GM23338 (cell line): Measurements from ENCODE around the gene PHAF1. TPM values are rescaled to one million over a fixed set of nuclear protein-coding genes. Genes with fewer than 3 reads are reported as not detected.
A peak's percentile ranks its signal among the peaks of the same experiment; 100 is the strongest.

Experiments used
- ATAC-seq: fragments of 200-7000 bp; cut with Tn5 transposase; 3 replicates; pipeline ENCODE4 v1.9.1; 2020
- DNase-seq: peaks from one replicate; pipeline ENCODE4 v3.0.0-alpha.2; 2015; ENCODE audit warnings: low spot score
- H2AFZ ChIP-seq: fragments of 200-600 bp; sonication (generic); 2 replicates; pipeline ENCODE4 v1.8.0; 2016; ENCODE audit warnings: antibody characterized with exemption, mild to moderate bottlenecking, moderate library complexity
- H3F3A ChIP-seq: fragments of 200-600 bp; sonication (generic); replicated peaks from 2 replicates; pipeline ENCODE4 v1.8.0; 2017; ENCODE audit warnings: antibody characterized with exemption, mixed run types, low read depth
- H3K27ac ChIP-seq: fragments of 200-600 bp; sonication (generic); 2 replicates; pipeline ENCODE4 v1.6.1; 2016; ENCODE audit warnings: low read depth
- H3K27me3 ChIP-seq: fragments of 200-600 bp; sonication (generic); 2 replicates; pipeline ENCODE4 v1.8.0; 2016; ENCODE audit warnings: mild to moderate bottlenecking, mixed run types, moderate library complexity; ENCODE audit not compliant: insufficient read depth
- H3K36me3 ChIP-seq: fragments of 200-600 bp; sonication (generic); 2 replicates; pipeline ENCODE4 v1.8.0; 2016; ENCODE audit warnings: mild to moderate bottlenecking; ENCODE audit not compliant: insufficient read depth
- H3K4me1 ChIP-seq: fragments of 200-600 bp; sonication (generic); 2 replicates; pipeline ENCODE4 v1.8.0; 2016; ENCODE audit warnings: mild to moderate bottlenecking, moderate library complexity; ENCODE audit not compliant: insufficient read depth
- H3K4me2 ChIP-seq: fragments of 200-600 bp; sonication (generic); 2 replicates; pipeline ENCODE4 v1.7.1; 2017; ENCODE audit warnings: mixed run types
- H3K4me3 ChIP-seq: fragments of 200-600 bp; sonication (generic); 2 replicates; pipeline ENCODE4 v1.6.1; 2016; ENCODE audit warnings: mixed run types
- H3K79me2 ChIP-seq: fragments of 200-600 bp; sonication (generic); replicated peaks from 2 replicates; pipeline ENCODE4 v1.8.0; 2017; ENCODE audit warnings: mild to moderate bottlenecking; ENCODE audit not compliant: insufficient read depth
- H3K9me2 ChIP-seq: fragments of 200-600 bp; sonication (generic); 2 replicates; pipeline ENCODE4 v1.8.0; 2017; ENCODE audit not compliant: insufficient read depth
- H4K20me1 ChIP-seq: fragments of 200-600 bp; sonication (generic); replicated peaks from 2 replicates; pipeline ENCODE4 v1.8.0; 2017; ENCODE audit warnings: mild to moderate bottlenecking; ENCODE audit not compliant: insufficient read depth
- H3K27ac Mint-ChIP-seq: 2 replicates; pipeline ENCODE4 v1.8.0; 2020; ENCODE audit warnings: inconsistent platforms, mild to moderate bottlenecking, moderate library complexity, mixed read lengths
- H3K27me3 Mint-ChIP-seq: 3 replicates; pipeline ENCODE4 v1.8.0; 2022; ENCODE audit warnings: low read depth, mild to moderate bottlenecking, moderate library complexity, mixed read lengths, inconsistent platforms; ENCODE audit not compliant: insufficient read depth, poor library complexity
- H3K36me3 Mint-ChIP-seq: 3 replicates; pipeline ENCODE4 v1.8.0; 2021; ENCODE audit warnings: low read depth, mild to moderate bottlenecking, inconsistent platforms, moderate library complexity, mixed read lengths
- H3K4me1 Mint-ChIP-seq: 3 replicates; pipeline ENCODE4 v1.8.0; 2020; ENCODE audit warnings: mild to moderate bottlenecking, inconsistent platforms, mixed read lengths
- H3K4me3 Mint-ChIP-seq: 3 replicates; pipeline ENCODE4 v1.8.0; 2021; ENCODE audit warnings: moderate library complexity, mild to moderate bottlenecking, inconsistent platforms, mixed read lengths
- H3K9me3 Mint-ChIP-seq: 3 replicates; pipeline ENCODE4 v1.8.0; 2020; ENCODE audit warnings: moderate library complexity, mild to moderate bottlenecking, inconsistent platforms, mixed read lengths
- EZH2 ChIP-seq: fragments of 200-600 bp; sonication (generic); IDR thresholded peaks from one replicate; pipeline ENCODE4 v1.8.0; 2017; ENCODE audit warnings: antibody characterized with exemption, mild to moderate bottlenecking, low read depth; ENCODE audit not compliant: unreplicated experiment
- ZNF114 ChIP-seq: fragments of 250-450 bp; sonication (Bioruptor Pico); IDR thresholded peaks from 2 replicates; pipeline ENCODE4 v1.5.0; 2020; ENCODE audit warnings: mild to moderate bottlenecking, moderate library complexity
- polyA plus RNA-seq: library from polyadenylated mRNA; unstranded; fragments of >200 nt; fragmentation: Nextera tagmentation; extraction: Ambion mirVana; gene quantifications from 2 replicates; pipeline ENCODE4 v1.2.1, GENCODE V29; 2016
- total RNA-seq: library from RNA; depleted of rRNA; stranded (reverse); fragments of >200 nt; shearing (Covaris generic); gene quantifications from 2 replicates; pipeline ENCODE4 v1.2.3, GENCODE V29; 2014
- TF ChIP-seq, protein P1 (sequence below), 2 experiments: fragments of 200-600 bp in 1 of 2; sonication (generic) in 1 of 2; conservative IDR thresholded peaks; 2 replicates each; pipeline versions ENCODE4 v1.5.1 to v1.6.1; 2016 to 2017; ENCODE audit warnings: antibody characterized with exemption in 2 of 2, low read depth in 2 of 2, mild to moderate bottlenecking in 2 of 2, moderate library complexity in 1 of 2

PHAF1 gene
- total and polyA plus RNA-seq, 2 experiments from 2014 or later = 14.7 to 35.9 TPM

DNA sequence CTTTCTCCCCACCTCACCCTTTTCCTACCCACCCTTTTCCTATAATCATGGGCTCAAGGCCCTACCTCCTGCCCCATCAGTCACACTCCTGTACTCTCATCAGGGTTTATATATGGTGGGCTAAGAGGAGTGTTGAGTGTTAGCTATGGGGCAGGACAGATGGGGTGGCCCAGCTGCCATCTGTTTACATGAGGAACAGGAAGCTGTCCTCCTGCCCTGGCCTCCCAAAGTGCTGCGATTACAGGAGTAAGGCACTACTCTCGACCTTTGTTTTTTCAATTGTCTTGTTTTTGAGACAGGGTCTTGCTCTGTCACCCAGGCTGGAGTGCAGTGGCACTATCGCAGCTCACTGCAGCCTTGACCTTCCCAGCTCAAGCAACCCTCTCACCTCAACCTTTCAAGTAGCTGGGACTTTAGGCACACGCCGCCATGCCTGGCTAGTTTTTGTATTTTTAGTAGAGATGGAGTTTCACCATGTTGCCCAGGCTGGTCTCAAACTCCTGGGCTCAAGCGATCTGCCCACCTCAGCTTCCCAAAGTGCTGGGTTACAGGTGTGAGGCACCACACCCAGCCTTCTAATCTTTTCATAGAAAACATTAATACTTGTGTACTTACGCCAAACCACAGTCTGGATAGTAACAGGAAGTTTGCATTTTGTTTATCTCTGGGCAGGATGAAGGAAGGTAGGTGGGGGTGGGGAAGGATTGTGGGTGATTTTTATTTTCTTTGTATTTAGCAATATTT, 48.3 kb downstream of the PHAF1 start:
- peaks cover 13% of the 10 kb centered on the region for H3F3A ChIP-seq
- 0 out of 2 replicates have a peak overlapping the region, but pooled peaks have one; percentile 66 for H3K4me3 ChIP-seq
- H3K79me2 ChIP-seq = no peaks in the 10 kb centered on the region
- H3K4me2 ChIP-seq = peak overlapping the region; percentile 86; the same call in 1 of the 2 replicates
- H3K9me2 ChIP-seq = no peaks in the 10 kb centered on the region
- ATAC-seq = no peak
- no peak overlapping the region for H2AFZ ChIP-seq
- H3K27me3 Mint-ChIP-seq = peaks cover 98% of the 10 kb centered on the region
- no peak overlapping the region for H3K27ac Mint-ChIP-seq
- peak overlapping the region; percentile 69; the same call in 1 of the 3 replicates for H3K4me3 Mint-ChIP-seq
- peaks cover 4% of the 10 kb centered on the region; the same call in 2 of the 3 replicates for H3K9me3 Mint-ChIP-seq
- peaks cover 19% of the 10 kb centered on the region for H3K4me1 Mint-ChIP-seq
- peaks cover 5% of the 10 kb centered on the region; the same call in 1 of the 2 replicates for H4K20me1 ChIP-seq
- H3K27ac ChIP-seq = no peak overlapping the region
- H3K27me3 ChIP-seq = peaks cover 100% of the 10 kb centered on the region
- H3K36me3 ChIP-seq = no peaks in the 10 kb centered on the region
- H3K36me3 Mint-ChIP-seq = no peaks in the 10 kb centered on the region; the same call in 2 of the 3 replicates
- DNase-seq = no peak
- TF ChIP-seq EZH2 (peak; percentile 14), ZNF114 (CRISPR knock-in tag) (no peak)
- peaks cover 25% of the 10 kb centered on the region; the same call in 1 of the 2 replicates for H3K4me1 ChIP-seq

DNA sequence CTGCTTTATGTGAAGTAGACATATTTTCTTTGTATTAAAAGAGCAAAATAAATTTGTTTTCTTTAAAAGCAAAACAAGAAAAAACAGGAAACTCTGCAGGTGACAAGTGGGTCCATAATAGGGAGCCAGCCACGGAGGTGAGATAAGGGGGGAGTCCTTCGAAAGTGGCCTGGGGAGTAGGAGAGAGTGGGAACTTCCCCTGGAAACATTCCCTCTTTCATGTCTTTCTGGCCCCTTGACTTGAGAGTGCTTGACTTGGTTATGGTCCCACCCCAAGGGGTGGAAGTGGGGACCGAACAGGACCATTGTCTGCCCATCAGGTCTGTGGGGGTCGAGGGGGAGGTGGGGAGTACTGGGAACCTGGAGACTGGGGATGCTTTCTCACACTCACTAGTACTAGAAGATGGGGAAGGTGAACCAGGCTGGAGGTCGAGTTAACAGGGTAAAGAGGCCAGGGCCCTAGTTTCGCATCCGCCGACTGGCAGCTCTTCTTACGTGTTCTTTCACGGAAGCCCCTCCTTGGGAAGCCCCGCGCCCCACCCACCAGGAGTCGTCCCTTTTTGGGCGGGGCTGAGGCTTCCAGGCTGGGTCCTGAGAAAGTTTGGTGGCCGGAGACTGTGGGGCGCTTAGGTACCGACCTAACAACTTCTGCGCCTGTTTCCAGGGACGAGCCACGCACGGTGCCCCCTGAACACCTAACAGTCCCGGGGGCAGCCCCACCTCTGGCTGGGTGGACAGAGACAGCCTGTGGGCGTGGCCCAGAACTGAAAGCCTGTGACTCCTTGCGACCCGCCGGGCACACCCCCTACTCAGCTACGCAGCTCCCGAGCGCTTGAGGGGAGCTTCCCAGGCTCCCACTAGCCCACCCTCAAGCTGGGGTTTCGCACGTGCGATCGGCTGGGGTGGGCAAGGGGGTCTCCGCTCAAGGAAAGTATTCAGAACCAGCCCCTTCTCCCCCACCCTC, 49.2 kb downstream of the PHAF1 start:
- Mint-ChIP-seq H3K27ac (no peak overlapping the region), H3K9me3 (peaks cover 4% of the 10 kb centered on the region; the same call in 2 of the 3 replicates), H3K36me3 (no peaks in the 10 kb centered on the region; the same call in 2 of the 3 replicates), H3K4me3 (peak overlapping the region; percentile 69), H3K27me3 (peaks cover 98% of the 10 kb centered on the region), H3K4me1 (peaks cover 19% of the 10 kb centered on the region)
- H3K79me2 ChIP-seq = no peaks in the 10 kb centered on the region
- H3K36me3 ChIP-seq = no peaks in the 10 kb centered on the region
- ATAC-seq = peak; percentile 1; the same call in 2 of the 3 replicates
- peak; percentile 62 for DNase-seq
- peaks cover 5% of the 10 kb centered on the region; the same call in 1 of the 2 replicates for H4K20me1 ChIP-seq
- H3K27ac ChIP-seq = no peak overlapping the region
- H3K4me3 ChIP-seq = peak overlapping the region; percentile 66
- peaks cover 100% of the 10 kb centered on the region for H3K27me3 ChIP-seq
- no peaks in the 10 kb centered on the region for H3K9me2 ChIP-seq
- peak overlapping the region; percentile 90 for H2AFZ ChIP-seq
- peaks cover 27% of the 10 kb centered on the region; the same call in 1 of the 2 replicates for H3K4me1 ChIP-seq
- TF ChIP-seq, protein P1, sequence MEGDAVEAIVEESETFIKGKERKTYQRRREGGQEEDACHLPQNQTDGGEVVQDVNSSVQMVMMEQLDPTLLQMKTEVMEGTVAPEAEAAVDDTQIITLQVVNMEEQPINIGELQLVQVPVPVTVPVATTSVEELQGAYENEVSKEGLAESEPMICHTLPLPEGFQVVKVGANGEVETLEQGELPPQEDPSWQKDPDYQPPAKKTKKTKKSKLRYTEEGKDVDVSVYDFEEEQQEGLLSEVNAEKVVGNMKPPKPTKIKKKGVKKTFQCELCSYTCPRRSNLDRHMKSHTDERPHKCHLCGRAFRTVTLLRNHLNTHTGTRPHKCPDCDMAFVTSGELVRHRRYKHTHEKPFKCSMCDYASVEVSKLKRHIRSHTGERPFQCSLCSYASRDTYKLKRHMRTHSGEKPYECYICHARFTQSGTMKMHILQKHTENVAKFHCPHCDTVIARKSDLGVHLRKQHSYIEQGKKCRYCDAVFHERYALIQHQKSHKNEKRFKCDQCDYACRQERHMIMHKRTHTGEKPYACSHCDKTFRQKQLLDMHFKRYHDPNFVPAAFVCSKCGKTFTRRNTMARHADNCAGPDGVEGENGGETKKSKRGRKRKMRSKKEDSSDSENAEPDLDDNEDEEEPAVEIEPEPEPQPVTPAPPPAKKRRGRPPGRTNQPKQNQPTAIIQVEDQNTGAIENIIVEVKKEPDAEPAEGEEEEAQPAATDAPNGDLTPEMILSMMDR (conservative IDR thresholded peaks at IDR 0.05; ENCODE audit: low read depth in 2 of 2) = no peak
- peak; percentile 55 for TF ChIP-seq EZH2
- H3K4me2 ChIP-seq = peak overlapping the region; percentile 86
- peaks cover 13% of the 10 kb centered on the region for H3F3A ChIP-seq
